Measurements from ENCODE around the gene SLC35D1.

- no peak for TF ChIP-seq BRD9 (IDR thresholded peaks at IDR 0.05; ENCODE audit: low read depth, partially characterized antibody)
- TF ChIP-seq CTCF (IDR thresholded peaks at IDR 0.05 in 2 of 3, conservative IDR thresholded peaks at IDR 0.05 in 1 of 3; ENCODE audit: insufficient read depth in 2 of 3, low read depth in 1 of 3, low read length in 3 of 3) = no peak
- TF ChIP-seq JUNB (CRISPR knock-in tag; conservative IDR thresholded peaks at IDR 0.05) = no peak
- no peak for TF ChIP-seq POLR2AphosphoS5 (IDR thresholded peaks at IDR 0.05; ENCODE audit: control insufficient read depth, insufficient read depth, low read depth, low read length)
- TF ChIP-seq KLF13 (tag; IDR thresholded peaks at IDR 0.05; ENCODE audit: borderline replicate concordance, low read depth) = no peak
- TF ChIP-seq THRA (IDR thresholded peaks at IDR 0.05) = no peak
- no peak for TF ChIP-seq RCOR1 (IDR thresholded peaks at IDR 0.05; ENCODE audit: borderline replicate concordance in 1 of 2, low read depth in 2 of 2, low read length in 2 of 2)
- TF ChIP-seq TAF7 (tag; IDR thresholded peaks at IDR 0.05) = no peak
- TF ChIP-seq CBX2 (IDR thresholded peaks at IDR 0.05; ENCODE audit: insufficient read depth, low read length, poor library complexity, severe bottlenecking) = no peak
- TF ChIP-seq SRSF3 (IDR thresholded peaks at IDR 0.05; ENCODE audit: insufficient read depth, low read length) = no peak
- no peak for TF ChIP-seq CTCFL (IDR thresholded peaks at IDR 0.05; ENCODE audit: borderline replicate concordance, insufficient read depth, low read depth, low read length, poor library complexity, severe bottlenecking)
- TF ChIP-seq ZNF561 (CRISPR knock-in tag; conservative IDR thresholded peaks at IDR 0.05) = no peak
- TF ChIP-seq CHD4 (IDR thresholded peaks at IDR 0.05; ENCODE audit: insufficient read depth, insufficient replicate concordance, low read depth, low read length, poor library complexity, severe bottlenecking) = no peak
- TF ChIP-seq GABPB1 (CRISPR knock-in tag; IDR thresholded peaks at IDR 0.05) = no peak
Measured at GRCh38 chr1:66968574-66968973, 85.4 kb downstream of the SLC35D1 start.
